GM19239 (cell line): ENCODE data around the gene BCL2L2.
A peak's percentile ranks its signal among the peaks of the same experiment; 100 is the strongest.
"Not testable (repeated sequence)": the region's sequence is repeated elsewhere in the genome, so short reads cannot be mapped to it uniquely, and the experiment has no call there.

Experiments
- DNase-seq: peaks from one replicate; pipeline ENCODE4 v3.0.0; 2011; ENCODE audit warnings: low spot score; ENCODE audit not compliant: insufficient read length
- FAIRE-seq: peaks from 2 replicates; lab custom pipeline; 2011; peaks lifted over from hg19 to GRCh38; lab: Jason Lieb, UNC

BCL2L2 gene

GRCh38 chr14:23306412-23307145, at the start of gene BCL2L2:
BCL2L2 (plus strand) TSS chr14:23306833; CDS start chr14:23307768, 935 bp downstream.
- FAIRE-seq, result peak; percentile 74
- DNase-seq, result peak; percentile 53

GRCh38 chr14:23258256-23258655, 48.4 kb upstream of the BCL2L2 start:
- DNase-seq, result no peak
- FAIRE-seq, result no peak

GRCh38 chr14:23259426-23259825, 47.2 kb upstream of the BCL2L2 start:
- FAIRE-seq, result no peak

GRCh38 chr14:23260849-23261248, 45.8 kb upstream of the BCL2L2 start:
- not testable (repeated sequence) for DNase-seq, FAIRE-seq

More at GRCh38 chr14:23259426-23259825, 47.2 kb upstream of the BCL2L2 start:
- DNase-seq, result no peak

- no peak for DNase-seq
- FAIRE-seq, result no peak
Measured at GRCh38 chr14:23269193-23269592, 37.4 kb upstream of the BCL2L2 start.

- FAIRE-seq (no peak), DNase-seq (no peak)
Measured at GRCh38 chr14:23275412-23275811, 31.2 kb upstream of the BCL2L2 start.

- no peak for FAIRE-seq
Measured at GRCh38 chr14:23277189-23277588, 29.4 kb upstream of the BCL2L2 start.

GRCh38 chr14:23277928-23278327, 28.7 kb upstream of the BCL2L2 start:
- not testable (repeated sequence) for FAIRE-seq, DNase-seq

More at GRCh38 chr14:23277189-23277588, 29.4 kb upstream of the BCL2L2 start:
- DNase-seq, result no peak

- FAIRE-seq (no peak), DNase-seq (no peak)
Measured at GRCh38 chr14:23281247-23281646, 25.4 kb upstream of the BCL2L2 start.

GRCh38 chr14:23284654-23285529, 21.7 kb upstream of the BCL2L2 start:
- peak; percentile 82 for FAIRE-seq
- no peak for DNase-seq

GRCh38 chr14:23285530-23286019, 21.1 kb upstream of the BCL2L2 start:
- DNase-seq, result no peak
- FAIRE-seq, result no peak

- FAIRE-seq (peak; percentile 97), DNase-seq (peak; percentile 95)
Measured at GRCh38 chr14:23286020-23286901, 20.4 kb upstream of the BCL2L2 start, which contains the start of gene HOMEZ. HOMEZ (minus strand) TSS chr14:23286132; CDS start chr14:23285952, 180 bp downstream.

GRCh38 chr14:23286902-23287479, 19.6 kb upstream of the BCL2L2 start:
- DNase-seq (no peak), FAIRE-seq (peak; percentile 70)

GRCh38 chr14:23294734-23295561, 11.7 kb upstream of the BCL2L2 start:
- FAIRE-seq (peak; percentile 83), DNase-seq (no peak)

- FAIRE-seq, result no peak
Measured at GRCh38 chr14:23296012-23296777, 10.4 kb upstream of the BCL2L2 start.

GRCh38 chr14:23297096-23297495, 9.5 kb upstream of the BCL2L2 start:
- no peak for FAIRE-seq
- DNase-seq, result no peak

More at GRCh38 chr14:23296012-23296777, 10.4 kb upstream of the BCL2L2 start:
- no peak for DNase-seq

- no peak for DNase-seq
- no peak for FAIRE-seq
Measured at GRCh38 chr14:23297611-23298277, 8.9 kb upstream of the BCL2L2 start.
